ENCODE results near the gene ESPL1. TPM values are rescaled to one million over a fixed set of nuclear protein-coding genes. Genes with fewer than 3 reads are reported as not detected.

The ESPL1 gene
- total RNA-seq: 10 to 100 TPM; 70.0 to 77.2 TPM

GRCh38 chr12:53267999-53268629 is at the start of gene ESPL1:
TSS of gene ESPL1 (plus strand) at chr12:53268299. CDS start at chr12:53268767, 468 bp downstream.
- peak within 1 kb of the TSS; percentile 95 for H3K27ac Mint-ChIP-seq
- peak within 1 kb of the TSS; percentile 97 for H3K4me3 Mint-ChIP-seq
- intact Hi-C loops (cut with micrococcal nuclease): loop anchor here (1.0 kb wide), 5 partner anchors 16 to 88 kb away; partner anchors contain the start of genes AAAS, CSAD, PFDN5 and ZNF740
- peaks cover 36% of the 10 kb centered on the region for H3K4me1 Mint-ChIP-seq (ENCODE audit: low read depth)
- H3K9me3 Mint-ChIP-seq: no peaks in the 10 kb centered on the region
- CTCF ChIA-PET: interaction anchor here (0.6 to 6.0 kb wide), 25 partner anchors 9 to 240 kb away, joined by 3 to 109 read pairs (median 6); partner anchors contain the start of genes AAAS, CSAD, ITGB7 and MYG1
- no peaks in the 10 kb centered on the region for H3K27me3 Mint-ChIP-seq
- peak; percentile 93 for DNase-seq
- peaks cover 37% of the 10 kb centered on the region for H3K36me3 Mint-ChIP-seq
- POLR2A ChIA-PET: interaction anchor here (0.5 to 3.2 kb wide), 24 partner anchors 8 to 111 kb away, joined by 3 to 24 read pairs (median 4); partner anchors contain the start of genes AAAS, CSAD, MYG1 and PFDN5

GRCh38 chr12:53218551-53219291 is 49.4 kb upstream of the ESPL1 start:
- CTCF ChIA-PET: interaction anchor here (0.8 to 13.0 kb wide), 12 partner anchors 10 to 153 kb away, joined by 3 to 164 read pairs (median 6); partner anchors contain the start of genes AAAS, CSAD, ESPL1 and ITGB7
- peak overlapping the region; percentile 89 for H3K4me3 Mint-ChIP-seq
- no peaks in the 10 kb centered on the region for H3K9me3 Mint-ChIP-seq
- intact Hi-C loops (cut with micrococcal nuclease): loop anchor here (1.0 kb wide), 1 partner anchor 9 kb away; no protein-coding TSS in a partner anchor
- peak overlapping the region; percentile 93 for H3K27ac Mint-ChIP-seq
- H3K36me3 Mint-ChIP-seq: peaks cover 15% of the 10 kb centered on the region
- peaks cover 64% of the 10 kb centered on the region for H3K4me1 Mint-ChIP-seq (ENCODE audit: low read depth)
- H3K27me3 Mint-ChIP-seq: no peaks in the 10 kb centered on the region
- DNase-seq: no peak
- POLR2A ChIA-PET: interaction anchor here (0.9 to 4.5 kb wide), 12 partner anchors 11 to 282 kb away, joined by 3 to 33 read pairs (median 6); partner anchors contain the start of genes CSAD, ESPL1, ITGB7 and MYG1

DNA sequence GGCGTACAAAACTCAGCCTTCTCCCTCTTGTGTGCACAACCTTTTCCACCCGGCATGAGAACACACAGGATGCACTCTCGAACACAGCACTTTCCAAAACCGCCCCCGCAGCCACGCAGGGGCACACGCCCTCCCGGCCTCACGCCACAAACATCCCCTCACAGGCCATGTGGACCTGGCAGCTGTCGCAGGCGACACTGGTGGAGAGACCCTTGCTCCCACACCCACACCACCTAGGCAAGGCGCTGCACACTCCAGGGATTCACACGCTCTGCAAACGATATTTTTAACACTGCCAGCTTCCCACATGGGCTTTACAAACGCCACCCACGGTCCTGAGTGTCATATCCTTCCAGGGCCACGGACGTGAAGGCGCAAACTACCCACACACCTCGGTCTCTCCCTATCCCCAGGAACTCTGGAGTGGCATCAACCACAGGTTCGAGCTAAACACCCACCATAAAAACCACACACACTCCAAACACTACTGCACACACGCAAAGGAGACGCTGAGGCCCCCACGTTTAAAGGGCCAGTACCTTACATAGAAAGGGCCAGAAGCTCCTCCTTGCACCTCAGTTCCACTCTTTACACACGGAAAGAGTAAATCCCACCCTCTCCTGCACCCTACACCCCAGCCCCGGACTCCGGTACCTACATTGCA is 48.7 kb upstream of the ESPL1 start:
- intact Hi-C loops (cut with micrococcal nuclease): loop anchor here (1.0 kb wide), 1 partner anchor 10 kb away; no protein-coding TSS in a partner anchor
- ChIA-PET POLR2A (interaction anchor here (0.6 to 4.5 kb wide), 18 partner anchors 11 to 1778 kb away, joined by 3 to 33 read pairs (median 6); partner anchors contain the start of genes CSAD, ESPL1, ITGB7 and MYG1), CTCF (interaction anchor here (0.6 to 13.0 kb wide), 12 partner anchors 8 to 101 kb away, joined by 3 to 164 read pairs (median 4); partner anchors contain the start of genes AAAS, CSAD, ESPL1 and ZNF740)
- Mint-ChIP-seq H3K27ac (peak overlapping the region; percentile 93), H3K4me1 (ENCODE audit: low read depth) (peaks cover 65% of the 10 kb centered on the region), H3K9me3 (no peaks in the 10 kb centered on the region), H3K36me3 (peaks cover 11% of the 10 kb centered on the region), H3K4me3 (peak overlapping the region; percentile 89), H3K27me3 (no peaks in the 10 kb centered on the region)
- DNase-seq: peak; percentile 80

DNA sequence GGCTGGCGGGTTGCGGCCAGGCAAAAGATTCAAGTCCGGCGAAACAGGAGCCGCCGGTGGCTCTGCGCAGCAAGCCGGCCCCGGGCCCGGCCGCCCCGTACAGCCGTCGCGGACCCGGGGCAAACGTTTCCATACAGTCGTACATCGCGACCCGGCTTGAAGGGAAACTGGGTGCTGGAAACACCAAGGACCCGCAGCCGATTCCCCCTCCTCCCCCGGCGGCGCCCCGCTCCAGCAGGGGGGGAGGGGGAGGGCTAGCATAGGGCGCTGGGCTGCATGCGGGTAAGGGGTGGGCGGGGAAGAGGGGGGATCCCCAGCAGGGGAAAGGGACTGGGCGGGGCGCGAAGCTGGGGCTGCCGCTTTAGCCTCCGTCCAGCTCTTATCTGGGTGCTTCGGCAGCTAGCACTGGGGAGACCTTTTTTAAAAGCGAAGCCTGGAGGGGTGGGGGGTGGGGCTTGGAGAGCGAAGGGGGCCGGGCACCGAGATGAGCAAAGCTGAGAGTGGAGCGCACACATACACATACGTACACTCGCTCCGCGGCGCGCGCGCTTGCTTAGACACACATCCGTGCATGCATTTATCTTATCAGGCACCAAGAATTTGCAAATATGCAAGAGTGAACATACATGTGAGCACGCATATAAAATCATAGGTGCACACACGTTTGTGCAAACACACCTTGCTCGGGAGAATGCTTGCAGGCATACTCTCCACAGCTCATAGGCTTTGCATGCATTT is 48.0 kb upstream of the ESPL1 start:
- Mint-ChIP-seq H3K27ac (peak overlapping the region; percentile 93), H3K4me1 (ENCODE audit: low read depth) (peaks cover 71% of the 10 kb centered on the region), H3K9me3 (no peaks in the 10 kb centered on the region), H3K4me3 (peak overlapping the region; percentile 89), H3K36me3 (peaks cover 10% of the 10 kb centered on the region), H3K27me3 (no peaks in the 10 kb centered on the region)
- ChIA-PET POLR2A (interaction anchor here (0.6 to 4.5 kb wide), 19 partner anchors 11 to 1779 kb away, joined by 3 to 33 read pairs (median 5); partner anchors contain the start of genes CSAD, ESPL1, ITGB7 and MYG1), CTCF (interaction anchor here (0.6 to 13.0 kb wide), 11 partner anchors 8 to 101 kb away, joined by 3 to 164 read pairs (median 4); partner anchors contain the start of genes AAAS, CSAD, ESPL1 and ZNF740)
- peak; percentile 88 for DNase-seq
- intact Hi-C loops (cut with micrococcal nuclease): loop anchor here (1.0 to 5.0 kb wide), 8 partner anchors 11 to 232 kb away; partner anchors contain the start of genes ESPL1, PCBP2 and PFDN5

- CTCF ChIA-PET: interaction anchor here (0.8 to 13.0 kb wide), 9 partner anchors 9 to 101 kb away, joined by 3 to 164 read pairs (median 6); partner anchors contain the start of genes AAAS, CSAD, ESPL1 and ZNF740
- Mint-ChIP-seq H3K9me3 (no peaks in the 10 kb centered on the region), H3K4me1 (ENCODE audit: low read depth) (peaks cover 74% of the 10 kb centered on the region), H3K27ac (peak overlapping the region; percentile 93), H3K4me3 (peak overlapping the region; percentile 80), H3K27me3 (no peaks in the 10 kb centered on the region), H3K36me3 (peaks cover 5% of the 10 kb centered on the region)
- intact Hi-C loops (cut with micrococcal nuclease): loop anchor here (1.0 to 5.0 kb wide), 9 partner anchors 12 to 232 kb away; partner anchors contain the start of genes CSAD, ESPL1, PCBP2 and PFDN5
- POLR2A ChIA-PET: interaction anchor here (1.1 to 4.5 kb wide), 12 partner anchors 10 to 104 kb away, joined by 3 to 33 read pairs (median 6); partner anchors contain the start of genes CSAD, ESPL1, ITGB7 and MYG1
- DNase-seq: peak; percentile 92
Observed at GRCh38 chr12:53220694-53221202, 47.4 kb upstream of the ESPL1 start.

DNA sequence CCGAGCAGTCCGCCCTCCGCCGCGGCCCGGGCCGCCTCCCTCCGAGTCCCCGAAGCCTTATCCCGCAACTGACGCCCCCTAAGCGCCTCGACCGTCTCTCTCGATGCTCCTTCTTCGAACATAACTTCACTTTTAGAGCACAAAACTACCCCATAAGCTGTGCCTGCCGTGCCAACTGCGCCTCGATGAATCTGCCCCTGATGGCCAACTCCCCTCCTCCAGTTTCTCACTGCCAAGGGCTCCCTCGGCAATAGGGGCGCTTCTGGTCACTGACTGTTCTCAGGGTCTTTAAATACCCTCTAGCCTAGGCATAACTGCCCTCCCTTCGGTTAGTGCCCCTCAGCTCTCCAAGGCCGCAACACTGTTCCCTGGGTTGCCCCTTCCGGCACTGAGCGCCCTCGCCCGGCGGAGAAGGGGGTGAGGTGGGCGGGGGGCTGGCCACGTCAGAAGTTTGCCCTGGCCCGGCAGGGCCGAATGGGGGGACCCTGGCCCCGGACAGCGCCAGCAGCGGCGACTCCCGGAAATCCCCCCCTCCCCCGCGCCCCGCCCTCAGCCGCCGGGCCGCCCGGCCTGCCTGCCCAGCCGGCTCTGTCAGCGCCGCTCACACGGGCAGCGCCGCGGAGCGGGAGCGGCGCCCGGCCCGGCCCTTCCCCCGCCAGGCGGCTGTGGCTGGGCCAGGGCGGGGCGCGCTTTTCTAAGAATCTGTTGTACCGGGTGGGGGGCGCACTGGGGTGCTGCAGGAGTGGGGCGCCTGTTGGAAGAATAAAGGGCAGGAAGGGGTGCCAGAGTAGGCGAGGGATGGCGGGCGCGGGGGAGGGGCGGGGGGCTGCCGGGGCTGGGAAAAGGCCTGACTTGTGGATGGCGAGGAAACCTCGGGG is 46.7 kb upstream of the ESPL1 start:
- POLR2A ChIA-PET: interaction anchor here (1.4 to 4.5 kb wide), 6 partner anchors 10 to 46 kb away, joined by 3 to 33 read pairs (median 12); partner anchors contain the start of genes CSAD, ESPL1, ITGB7 and RARG
- intact Hi-C loops (cut with micrococcal nuclease): loop anchor here (1.0 to 5.0 kb wide), 5 partner anchors 11 to 231 kb away; partner anchors contain the start of genes CSAD, PCBP2, PFDN5 and RARG
- peak overlapping the region; percentile 93 for H3K27ac Mint-ChIP-seq

GRCh38 chr12:53222170-53222721 is 45.9 kb upstream of the ESPL1 start:
- Mint-ChIP-seq H3K4me1 (ENCODE audit: low read depth) (peaks cover 67% of the 10 kb centered on the region), H3K27me3 (no peaks in the 10 kb centered on the region), H3K27ac (peak overlapping the region; percentile 92), H3K4me3 (peak overlapping the region; percentile 65), H3K36me3 (peaks cover 5% of the 10 kb centered on the region), H3K9me3 (no peaks in the 10 kb centered on the region)
- POLR2A ChIA-PET: interaction anchor here (0.6 to 1.4 kb wide), 2 partner anchors 10 to 46 kb away, joined by 3 to 5 read pairs; partner anchors contain the start of gene ESPL1
- no peak for DNase-seq
- intact Hi-C loops (cut with micrococcal nuclease): loop anchor here (5.0 kb wide), 1 partner anchor 230 kb away; the partner anchor contains the start of gene PCBP2
- CTCF ChIA-PET: interaction anchor here (0.6 to 0.9 kb wide), 2 partner anchors 9 to 76 kb away, joined by 3 to 6 read pairs; no protein-coding TSS in a partner anchor

More for the DNA sequence above, 46.7 kb upstream of the ESPL1 start:
- peak overlapping the region; percentile 80 for H3K4me3 Mint-ChIP-seq
- H3K9me3 Mint-ChIP-seq: no peaks in the 10 kb centered on the region
- peaks cover 5% of the 10 kb centered on the region for H3K36me3 Mint-ChIP-seq
- CTCF ChIA-PET: interaction anchor here (0.8 to 13.0 kb wide), 6 partner anchors 10 to 100 kb away, joined by 3 to 164 read pairs (median 6); partner anchors contain the start of genes AAAS and ESPL1
- peak; percentile 70 for DNase-seq
- H3K4me1 Mint-ChIP-seq (ENCODE audit: low read depth): peaks cover 70% of the 10 kb centered on the region
- no peaks in the 10 kb centered on the region for H3K27me3 Mint-ChIP-seq

- peak overlapping the region; percentile 92 for H3K27ac Mint-ChIP-seq
Observed at GRCh38 chr12:53222806-53223261, 45.3 kb upstream of the ESPL1 start.

More at GRCh38 chr12:53222806-53223261, 45.3 kb upstream of the ESPL1 start:
- peak overlapping the region; percentile 65 for H3K4me3 Mint-ChIP-seq
- CTCF ChIA-PET: interaction anchor here (0.6 to 1.9 kb wide), 3 partner anchors 9 to 76 kb away, joined by 3 to 10 read pairs (median 6); no protein-coding TSS in a partner anchor
- POLR2A ChIA-PET: interaction anchor here (0.6 to 1.4 kb wide), 3 partner anchors 10 to 45 kb away, joined by 3 to 5 read pairs (median 4); partner anchors contain the start of gene ESPL1
- intact Hi-C loops (cut with micrococcal nuclease): loop anchor here (5.0 kb wide), 1 partner anchor 229 kb away; the partner anchor contains the start of gene PCBP2
- H3K4me1 Mint-ChIP-seq (ENCODE audit: low read depth): peaks cover 64% of the 10 kb centered on the region
- no peak for DNase-seq
- H3K36me3 Mint-ChIP-seq: peaks cover 5% of the 10 kb centered on the region
- no peaks in the 10 kb centered on the region for H3K27me3 Mint-ChIP-seq
- H3K9me3 Mint-ChIP-seq: no peaks in the 10 kb centered on the region
